HL-60 (cell line): ENCODE data around the gene RBM39.
"Not testable (repeated sequence)": the region's sequence is repeated elsewhere in the genome, so short reads cannot be mapped to it uniquely, and the experiment has no call there.

Source experiments
- POLR2AphosphoS5 ChIP-seq: IDR thresholded peaks from 2 replicates; pipeline ENCODE4 v1.6.1; 2012; ENCODE audit warnings: low read depth
- TF ChIP-seq, protein P1 (sequence below): IDR thresholded peaks from one replicate; pipeline ENCODE4 v1.5.1; 2011; ENCODE audit warnings: low read length, control low read depth, inconsistent platforms; ENCODE audit not compliant: insufficient read depth

- TF ChIP-seq, protein P1, sequence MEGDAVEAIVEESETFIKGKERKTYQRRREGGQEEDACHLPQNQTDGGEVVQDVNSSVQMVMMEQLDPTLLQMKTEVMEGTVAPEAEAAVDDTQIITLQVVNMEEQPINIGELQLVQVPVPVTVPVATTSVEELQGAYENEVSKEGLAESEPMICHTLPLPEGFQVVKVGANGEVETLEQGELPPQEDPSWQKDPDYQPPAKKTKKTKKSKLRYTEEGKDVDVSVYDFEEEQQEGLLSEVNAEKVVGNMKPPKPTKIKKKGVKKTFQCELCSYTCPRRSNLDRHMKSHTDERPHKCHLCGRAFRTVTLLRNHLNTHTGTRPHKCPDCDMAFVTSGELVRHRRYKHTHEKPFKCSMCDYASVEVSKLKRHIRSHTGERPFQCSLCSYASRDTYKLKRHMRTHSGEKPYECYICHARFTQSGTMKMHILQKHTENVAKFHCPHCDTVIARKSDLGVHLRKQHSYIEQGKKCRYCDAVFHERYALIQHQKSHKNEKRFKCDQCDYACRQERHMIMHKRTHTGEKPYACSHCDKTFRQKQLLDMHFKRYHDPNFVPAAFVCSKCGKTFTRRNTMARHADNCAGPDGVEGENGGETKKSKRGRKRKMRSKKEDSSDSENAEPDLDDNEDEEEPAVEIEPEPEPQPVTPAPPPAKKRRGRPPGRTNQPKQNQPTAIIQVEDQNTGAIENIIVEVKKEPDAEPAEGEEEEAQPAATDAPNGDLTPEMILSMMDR: not testable (repeated sequence)
- not testable (repeated sequence) for TF ChIP-seq POLR2AphosphoS5
Observed at GRCh38 chr20:35686872-35687271, 55.2 kb downstream of the RBM39 start.
